Hematopoietic multipotent progenitor cell treated with erythropoietin and hydrocortisone succinate and interleukin-3 and kit ligand, for 15 days (in vitro differentiated cells): ENCODE results near the gene REV1.
"Not testable (repeated sequence)": the region's sequence is repeated elsewhere in the genome, so short reads cannot be mapped to it uniquely, and the experiment has no call there.

ENCODE experiments used
- DNase-seq: peaks from one replicate; pipeline ENCODE4 v3.0.0-alpha.2; 2015; ENCODE audit warnings: low spot score

Gene REV1

GRCh38 chr2:99485824-99486223 is 4.0 kb downstream of the REV1 start:
- no peak for DNase-seq

GRCh38 chr2:99485411-99485810 is 4.4 kb downstream of the REV1 start:
- no peak for DNase-seq

DNA sequence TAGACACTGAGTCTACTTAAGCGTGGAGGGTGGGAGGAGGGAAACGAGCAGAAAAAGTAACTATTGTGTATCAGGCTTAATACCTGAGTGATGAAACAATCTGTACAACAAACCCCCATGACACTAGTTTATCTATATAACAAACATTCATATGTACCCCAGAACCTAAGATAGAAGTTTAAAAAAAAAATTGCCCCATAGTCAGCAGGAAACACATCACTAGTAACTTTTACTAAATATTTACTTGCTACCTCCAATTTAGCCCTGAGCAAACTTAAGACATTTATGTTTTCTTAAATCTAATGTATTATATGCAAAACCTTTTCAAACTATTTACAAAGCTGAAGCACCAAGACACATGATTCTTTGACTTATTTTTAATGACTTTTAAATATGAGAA is 5.6 kb downstream of the REV1 start:
- DNase-seq, result no peak

- DNase-seq, result no peak
Observed at GRCh38 chr2:99481941-99482340, 7.9 kb downstream of the REV1 start.

DNA sequence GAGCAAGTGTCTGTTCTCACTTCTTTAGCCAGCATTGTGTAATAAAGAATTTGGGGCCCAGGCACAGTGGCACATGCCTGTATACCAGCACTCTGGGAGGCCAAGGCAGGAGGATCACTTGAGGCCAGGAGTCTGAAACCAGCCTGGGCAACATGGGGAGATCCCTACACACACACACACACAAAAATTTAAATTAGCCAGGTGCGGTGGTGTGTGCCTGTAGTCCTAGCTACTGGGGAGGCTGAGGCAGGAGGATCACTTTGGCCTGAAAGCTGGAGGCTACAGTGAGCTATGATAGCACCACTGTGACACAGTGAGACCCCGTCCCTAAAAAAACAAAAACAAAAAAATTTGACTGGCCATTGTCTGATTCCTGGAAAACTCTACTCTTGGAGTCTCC is 8.3 kb downstream of the REV1 start:
- DNase-seq, result no peak

GRCh38 chr2:99480390-99480789 is 9.4 kb downstream of the REV1 start:
- DNase-seq, result no peak

- DNase-seq, result no peak
Observed at GRCh38 chr2:99478632-99479031, 11.2 kb downstream of the REV1 start.

GRCh38 chr2:99477054-99477453 is 12.8 kb downstream of the REV1 start:
- no peak for DNase-seq

DNA sequence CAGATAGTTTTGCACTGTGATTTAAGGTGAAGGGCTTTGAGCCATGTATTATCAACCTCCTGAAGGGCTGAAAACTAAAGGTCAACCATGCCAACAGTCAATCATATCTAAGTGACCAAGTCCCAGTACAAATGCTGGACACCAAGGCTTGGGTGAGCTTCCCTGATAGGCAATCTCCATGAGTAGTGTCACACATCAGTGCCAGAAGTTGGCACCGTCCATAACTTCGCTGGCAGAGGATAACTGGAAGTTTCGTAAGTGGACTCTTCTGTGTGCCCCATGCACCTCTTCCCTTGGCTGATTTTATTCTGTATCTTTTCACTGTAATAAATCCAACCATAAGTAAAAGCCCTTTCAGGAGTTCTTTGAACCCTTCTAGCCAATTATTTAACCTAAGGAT is 13.2 kb downstream of the REV1 start:
- DNase-seq, result no peak

GRCh38 chr2:99475095-99475494 is 14.7 kb downstream of the REV1 start:
- DNase-seq, result not testable (repeated sequence)

- DNase-seq, result no peak
Observed at GRCh38 chr2:99473518-99474083, 16.2 kb downstream of the REV1 start.

GRCh38 chr2:99472600-99472960 is 17.2 kb downstream of the REV1 start:
- DNase-seq, result no peak

- DNase-seq, result peak; percentile 43
Observed at GRCh38 chr2:99471654-99472599, 17.9 kb downstream of the REV1 start.

GRCh38 chr2:99470957-99471356 is 18.9 kb downstream of the REV1 start:
- DNase-seq, result peak; percentile 48

- DNase-seq, result not testable (repeated sequence)
Observed at GRCh38 chr2:99470459-99470858, 19.4 kb downstream of the REV1 start.

GRCh38 chr2:99469394-99469793 is 20.4 kb downstream of the REV1 start:
- no peak for DNase-seq

GRCh38 chr2:99468155-99468554 is 21.7 kb downstream of the REV1 start:
- DNase-seq, result no peak

- DNase-seq, result no peak
Observed at GRCh38 chr2:99467390-99467789, 22.4 kb downstream of the REV1 start.

GRCh38 chr2:99461828-99462483 is 27.9 kb downstream of the REV1 start:
- no peak for DNase-seq

- DNase-seq, result no peak
Observed at GRCh38 chr2:99458529-99458928, 31.3 kb downstream of the REV1 start.

DNA sequence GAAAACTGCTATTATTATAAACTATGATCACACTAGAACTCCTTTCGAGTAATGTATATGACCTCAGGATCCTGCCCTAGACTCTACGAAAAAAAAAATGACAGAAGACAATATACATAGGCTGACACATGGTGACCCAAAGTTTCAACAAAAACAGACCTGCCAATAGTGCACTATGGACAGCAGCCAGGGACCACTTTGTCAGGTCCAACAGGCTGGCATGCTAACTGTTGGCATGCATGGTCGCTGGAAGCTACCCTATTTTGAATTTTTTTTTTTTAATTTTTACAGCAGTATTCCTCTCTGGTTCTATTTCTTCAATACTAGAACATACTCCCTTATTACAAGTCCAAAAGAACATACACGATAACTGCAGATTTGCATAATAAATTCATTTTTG is 38.1 kb downstream of the REV1 start:
- no peak for DNase-seq

GRCh38 chr2:99451280-99451679 is 38.5 kb downstream of the REV1 start:
- DNase-seq, result no peak

GRCh38 chr2:99450199-99450598 is 39.6 kb downstream of the REV1 start:
- no peak for DNase-seq
